Activated CD8-positive, alpha-beta T cell treated with anti-CD3 and anti-CD28 coated beads for 36 hours (primary cell): ENCODE data around the gene SPAG5. TPM values are rescaled to one million over a fixed set of nuclear protein-coding genes. Genes with fewer than 3 reads are reported as not detected.

Experiments
- ATAC-seq: fragments of 200-7000 bp; cut with Tn5 transposase; one replicate; pipeline ENCODE4 v1.10.0; 2021; ENCODE audit warnings: mild to moderate bottlenecking, moderate library complexity
- CTCF ChIA-PET: fragments of 350-600 bp; sonication (Branson Sonifier 250); formaldehyde crosslinking; loops from one replicate; lab custom pipeline; 2021; ENCODE audit warnings: antibody characterized with exemption; lab: Charles Lee
- POLR2A ChIA-PET: fragments of 350-600 bp; sonication (Branson Sonifier 250); formaldehyde crosslinking; loops from one replicate; lab custom pipeline; 2021; ENCODE audit warnings: antibody characterized with exemption; lab: Charles Lee
- DNase-seq: peaks from one replicate; pipeline ENCODE4 v3.0.0-alpha.2; 2020
- H3K27ac Mint-ChIP-seq: one replicate; pipeline ENCODE4 v1.8.0; 2021; ENCODE audit warnings: mild to moderate bottlenecking, mixed read lengths
- H3K27me3 Mint-ChIP-seq: one replicate; pipeline ENCODE4 v1.8.0; 2021; ENCODE audit warnings: mixed read lengths
- H3K36me3 Mint-ChIP-seq: one replicate; pipeline ENCODE4 v1.8.0; 2021; ENCODE audit warnings: low read depth, mixed read lengths
- H3K4me1 Mint-ChIP-seq: one replicate; pipeline ENCODE4 v1.8.0; 2021; ENCODE audit warnings: low read depth, mixed read lengths
- H3K4me3 Mint-ChIP-seq: one replicate; pipeline ENCODE4 v1.8.0; 2021; ENCODE audit warnings: mild to moderate bottlenecking, moderate library complexity, mixed read lengths
- H3K9me3 Mint-ChIP-seq: one replicate; pipeline ENCODE4 v1.8.0; 2021; ENCODE audit warnings: mixed read lengths
- CTCF ChIP-seq: fragments of 200-600 bp; IDR thresholded peaks from one replicate; pipeline ENCODE4 v1.8.0; 2022; ENCODE audit warnings: antibody characterized with exemption, mild to moderate bottlenecking
- intact Hi-C: fragments of 100-400 bp; cut with micrococcal nuclease; formaldehyde crosslinking; loops from one replicate; pipeline ENCODE4 v1.10.0; 2022
- total RNA-seq, 2 experiments: library from RNA; stranded (reverse); gene quantifications; one replicate each; pipeline ENCODE4 v1.2.3, GENCODE V29; 2021

Gene SPAG5
- total RNA-seq, 2 experiments from 2014 or later = 140 to 141 TPM

GRCh38 chr17:28538296-28538895 is 60.4 kb downstream of the SPAG5 start:
- Mint-ChIP-seq H3K27ac (no peak overlapping the region), H3K27me3 (no peaks in the 10 kb centered on the region), H3K36me3 (no peaks in the 10 kb centered on the region), H3K9me3 (no peaks in the 10 kb centered on the region), H3K4me1 (no peaks in the 10 kb centered on the region), H3K4me3 (no peak overlapping the region)
- DNase-seq (no peak), ATAC-seq (no peak)
- intact Hi-C loops = no loop called here
- no peak for TF ChIP-seq CTCF
- POLR2A ChIA-PET = interaction anchor here (0.6 to 2.7 kb wide), 2 partner anchors 13 to 28 kb away, joined by 4 to 8 read pairs; no protein-coding TSS in a partner anchor
- CTCF ChIA-PET = interaction anchor here (2.1 kb wide), 1 partner anchor 11 kb away, joined by 9 read pairs; no protein-coding TSS in a partner anchor

GRCh38 chr17:28537219-28537610 is 61.6 kb downstream of the SPAG5 start:
- ATAC-seq (no peak), DNase-seq (no peak)
- Mint-ChIP-seq H3K27ac (no peak overlapping the region), H3K36me3 (no peaks in the 10 kb centered on the region), H3K4me1 (no peaks in the 10 kb centered on the region), H3K4me3 (no peak overlapping the region), H3K27me3 (no peaks in the 10 kb centered on the region), H3K9me3 (no peaks in the 10 kb centered on the region)
- CTCF ChIA-PET = interaction anchor here (1.1 to 2.1 kb wide), 2 partner anchors 12 to 42 kb away, joined by 6 to 9 read pairs; no protein-coding TSS in a partner anchor
- intact Hi-C loops = no loop called here
- no peak for TF ChIP-seq CTCF
- POLR2A ChIA-PET = interaction anchor here (0.6 to 2.7 kb wide), 3 partner anchors 10 to 154 kb away, joined by 3 to 8 read pairs (median 7); no protein-coding TSS in a partner anchor

- H3K4me1 Mint-ChIP-seq = no peaks in the 10 kb centered on the region
- POLR2A ChIA-PET = interaction anchor here (0.6 to 2.7 kb wide), 3 partner anchors 11 to 153 kb away, joined by 3 to 8 read pairs (median 7); no protein-coding TSS in a partner anchor
- intact Hi-C loops = no loop called here
These were observed 62.1 kb downstream of the SPAG5 start for GRCh38 chr17:28536532-28537218.

GRCh38 chr17:28534740-28535375 is 64.0 kb downstream of the SPAG5 start:
- ChIA-PET CTCF (interaction anchor here (1.6 to 2.4 kb wide), 2 partner anchors 13 to 39 kb away, joined by 6 to 10 read pairs; no protein-coding TSS in a partner anchor), POLR2A (no interaction called here)
- H3K36me3 Mint-ChIP-seq = no peaks in the 10 kb centered on the region
- intact Hi-C loops = no loop called here
- no peaks in the 10 kb centered on the region for H3K9me3 Mint-ChIP-seq
- ATAC-seq (no peak), DNase-seq (no peak)
- H3K27me3 Mint-ChIP-seq = no peaks in the 10 kb centered on the region
- H3K27ac Mint-ChIP-seq = no peak overlapping the region
- H3K4me1 Mint-ChIP-seq = no peaks in the 10 kb centered on the region
- H3K4me3 Mint-ChIP-seq = no peak overlapping the region
- TF ChIP-seq CTCF = no peak

More at GRCh38 chr17:28536532-28537218, 62.1 kb downstream of the SPAG5 start:
- Mint-ChIP-seq H3K27me3 (no peaks in the 10 kb centered on the region), H3K4me3 (no peak overlapping the region), H3K9me3 (no peaks in the 10 kb centered on the region), H3K27ac (no peak overlapping the region), H3K36me3 (no peaks in the 10 kb centered on the region)
- DNase-seq (no peak), ATAC-seq (no peak)
- TF ChIP-seq CTCF = no peak
- CTCF ChIA-PET = interaction anchor here (1.1 to 2.4 kb wide), 4 partner anchors 11 to 41 kb away, joined by 3 to 10 read pairs (median 8); no protein-coding TSS in a partner anchor
